ENCODE results near the gene MALT1. TPM values are rescaled to one million over a fixed set of nuclear protein-coding genes. Genes with fewer than 3 reads are reported as not detected.
A peak's percentile ranks its signal among the peaks of the same experiment; 100 is the strongest.

MALT1 gene
- total RNA-seq, 4 donors from 2014 or later: 17.7 to 26.0 (median 19.3) TPM

DNA sequence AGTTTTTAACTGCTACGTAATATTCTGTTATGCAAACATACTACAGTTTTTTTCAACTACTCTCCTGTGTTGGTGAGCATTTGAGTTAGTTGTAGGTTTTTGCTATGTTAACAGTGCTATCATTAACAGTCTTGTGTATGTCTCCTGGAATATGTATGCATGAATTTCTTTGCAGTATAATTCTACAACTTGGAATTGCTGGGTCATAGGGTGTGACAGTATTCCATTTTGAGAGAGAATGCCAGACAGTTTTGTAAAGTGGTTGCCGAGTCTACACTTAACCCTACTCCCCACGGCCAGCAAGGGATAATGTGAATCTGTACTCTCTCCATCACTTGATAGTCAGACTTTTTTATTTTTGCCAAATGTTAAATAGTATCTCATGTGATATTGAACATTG is 67.1 kb downstream of the MALT1 start:
- no peak for DNase-seq (ENCODE audit: low spot score in 2 of 2)
- Histone ChIP-seq H3K4me1 (no peaks in the 10 kb centered on the region), H3K9me3 (peaks cover 0 to 5% (median 0%) of the 10 kb centered on the region in 4 donors), H3K4me3 (no peak overlapping the region), H3K27me3 (no peaks in the 10 kb centered on the region), H3K27ac (no peak overlapping the region), H3K36me3 (peaks cover 0 to 83% (median 4%) of the 10 kb centered on the region in 3 donors)
- WGBS, 2 donors: 92 to 97% methylated on average over 3 of the region's 3 CpGs
- TF ChIP-seq, protein P1, sequence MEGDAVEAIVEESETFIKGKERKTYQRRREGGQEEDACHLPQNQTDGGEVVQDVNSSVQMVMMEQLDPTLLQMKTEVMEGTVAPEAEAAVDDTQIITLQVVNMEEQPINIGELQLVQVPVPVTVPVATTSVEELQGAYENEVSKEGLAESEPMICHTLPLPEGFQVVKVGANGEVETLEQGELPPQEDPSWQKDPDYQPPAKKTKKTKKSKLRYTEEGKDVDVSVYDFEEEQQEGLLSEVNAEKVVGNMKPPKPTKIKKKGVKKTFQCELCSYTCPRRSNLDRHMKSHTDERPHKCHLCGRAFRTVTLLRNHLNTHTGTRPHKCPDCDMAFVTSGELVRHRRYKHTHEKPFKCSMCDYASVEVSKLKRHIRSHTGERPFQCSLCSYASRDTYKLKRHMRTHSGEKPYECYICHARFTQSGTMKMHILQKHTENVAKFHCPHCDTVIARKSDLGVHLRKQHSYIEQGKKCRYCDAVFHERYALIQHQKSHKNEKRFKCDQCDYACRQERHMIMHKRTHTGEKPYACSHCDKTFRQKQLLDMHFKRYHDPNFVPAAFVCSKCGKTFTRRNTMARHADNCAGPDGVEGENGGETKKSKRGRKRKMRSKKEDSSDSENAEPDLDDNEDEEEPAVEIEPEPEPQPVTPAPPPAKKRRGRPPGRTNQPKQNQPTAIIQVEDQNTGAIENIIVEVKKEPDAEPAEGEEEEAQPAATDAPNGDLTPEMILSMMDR (IDR thresholded peaks at IDR 0.05): no peak
- TF ChIP-seq POLR2A (IDR thresholded peaks at IDR 0.05) (no peak), EP300 (IDR thresholded peaks at IDR 0.05) (no peak)

DNA sequence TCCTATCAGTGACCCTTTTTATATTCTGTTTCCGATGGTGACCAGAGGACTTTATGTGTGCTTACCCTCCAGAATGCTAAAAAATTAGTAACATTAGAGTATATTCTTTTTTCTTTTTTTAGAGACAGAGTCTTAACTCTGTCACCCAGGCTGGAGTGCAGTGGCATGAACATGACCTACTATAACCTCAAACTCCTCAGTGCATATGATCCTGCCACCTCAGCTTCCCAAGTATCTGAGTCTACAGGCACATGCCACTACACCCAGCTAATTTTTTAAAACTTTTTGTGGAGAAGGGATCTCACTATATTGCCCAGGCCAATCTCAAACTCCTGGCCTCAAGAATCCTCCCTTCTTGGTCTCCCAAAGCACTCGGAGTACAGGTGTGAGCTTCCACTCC is 74.6 kb downstream of the MALT1 start:
- no peak overlapping the region for H3K4me3 ChIP-seq
- peaks cover 0 to 34% (median 7%) of the 10 kb centered on the region in 4 donors for H3K9me3 ChIP-seq
- no peaks in the 10 kb centered on the region for H3K4me1 ChIP-seq
- no peak for DNase-seq (ENCODE audit: low spot score in 2 of 2)
- WGBS, 2 donors: 94 to 98% methylated on average over 2 of the region's 2 CpGs
- TF ChIP-seq POLR2A (IDR thresholded peaks at IDR 0.05) (no peak), EP300 (IDR thresholded peaks at IDR 0.05) (no peak)
- TF ChIP-seq, protein P1 (IDR thresholded peaks at IDR 0.05): no peak
- no peak overlapping the region for H3K27ac ChIP-seq
- H3K27me3 ChIP-seq: no peaks in the 10 kb centered on the region
- peaks cover 0 to 81% (median 22%) of the 10 kb centered on the region in 3 donors for H3K36me3 ChIP-seq

GRCh38 chr18:58748899-58749595 is 77.8 kb downstream of the MALT1 start:
- no peak for DNase-seq (ENCODE audit: low spot score in 2 of 2)
- Histone ChIP-seq H3K27me3 (no peaks in the 10 kb centered on the region), H3K4me3 (no peak overlapping the region), H3K9me3 (peaks cover 0 to 34% (median 7%) of the 10 kb centered on the region in 4 donors), H3K36me3 (peaks cover 0 to 69% (median 22%) of the 10 kb centered on the region in 3 donors), H3K27ac (no peak overlapping the region), H3K4me1 (no peaks in the 10 kb centered on the region)
- no peak for TF ChIP-seq POLR2A (IDR thresholded peaks at IDR 0.05)
- TF ChIP-seq EP300 (IDR thresholded peaks at IDR 0.05): no peak
- TF ChIP-seq, protein P1 (IDR thresholded peaks at IDR 0.05): no peak
- WGBS, 2 donors: 89 to 95% methylated on average over 1 of the region's 1 CpG

GRCh38 chr18:58753976-58754375 is 82.7 kb downstream of the MALT1 start:
- TF ChIP-seq, protein P1 (IDR thresholded peaks at IDR 0.05): no peak
- TF ChIP-seq POLR2A (IDR thresholded peaks at IDR 0.05) (no peak), EP300 (IDR thresholded peaks at IDR 0.05) (no peak)
- H3K4me3 ChIP-seq: no peak overlapping the region
- H3K27me3 ChIP-seq: peaks cover 0 to 11% of the 10 kb centered on the region in 2 donors
- 63 to 78% methylated on average over 3 of the region's 3 CpGs for WGBS, 2 donors
- H3K27ac ChIP-seq: no peak overlapping the region
- DNase-seq (ENCODE audit: low spot score in 2 of 2): no peak
- H3K4me1 ChIP-seq: no peaks in the 10 kb centered on the region
- peaks cover 0 to 24% (median 2%) of the 10 kb centered on the region in 3 donors for H3K36me3 ChIP-seq
- H3K9me3 ChIP-seq: peaks cover 0 to 13% (median 2%) of the 10 kb centered on the region in 4 donors

GRCh38 chr18:58754544-58755068 is 83.3 kb downstream of the MALT1 start:
- Histone ChIP-seq H3K4me3 (no peak overlapping the region), H3K27ac (no peak overlapping the region), H3K27me3 (peaks cover 0 to 15% of the 10 kb centered on the region in 2 donors), H3K4me1 (no peaks in the 10 kb centered on the region), H3K9me3 (peaks cover 0 to 6% (median 0%) of the 10 kb centered on the region in 4 donors), H3K36me3 (peaks cover 0 to 18% (median 0%) of the 10 kb centered on the region in 3 donors)
- TF ChIP-seq POLR2A (IDR thresholded peaks at IDR 0.05) (no peak), EP300 (IDR thresholded peaks at IDR 0.05) (peak in 1 of 2 donors; percentile 30)
- TF ChIP-seq, protein P1 (IDR thresholded peaks at IDR 0.05): no peak
- DNase-seq (ENCODE audit: low spot score in 2 of 2): no peak
- WGBS, 2 donors: 32 to 37% methylated on average over 10 of the region's 10 CpGs
